Lung microvascular endothelial cell (primary cell): ENCODE data around the gene CACNA1D. TPM values are rescaled to one million over a fixed set of nuclear protein-coding genes. Genes with fewer than 3 reads are reported as not detected.

ENCODE experiments used
- DNase-seq, 2 donors: peaks; one replicate each; pipeline versions ENCODE4 v3.0.0 to v3.0.0-alpha.2; 2010; ENCODE audit warnings: low read depth in 2 of 2
- total RNA-seq: library from RNA; depleted of rRNA; stranded (reverse); fragments of >200 nt; gene quantifications from 2 replicates; pipeline ENCODE4 v1.2.1, GENCODE V29; 2014

CACNA1D gene
- total RNA-seq, 1 donor from 2014 or later, result not detected

DNA sequence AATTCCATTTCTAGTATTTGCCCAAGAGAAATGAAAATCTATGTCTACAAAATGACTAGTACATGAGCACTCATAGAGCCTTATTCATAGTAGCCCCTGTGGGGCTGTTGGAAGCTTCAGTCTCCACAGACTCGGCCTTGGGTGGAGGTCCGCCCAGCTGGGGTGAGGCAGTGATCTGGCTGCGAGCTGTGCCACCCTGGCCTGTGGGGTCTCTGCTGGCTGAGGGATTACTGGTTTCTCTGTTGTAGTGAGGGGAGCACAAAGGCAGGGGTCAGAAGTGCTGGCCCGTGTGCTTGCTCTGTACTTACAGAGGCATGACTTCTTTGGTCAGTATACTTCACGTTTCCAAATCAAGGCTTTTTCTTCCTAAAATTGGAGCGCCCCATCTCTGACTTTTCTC, 193.7 kb downstream of the CACNA1D start:
- DNase-seq, result no peak

- no peak for DNase-seq
Observed at GRCh38 chr3:53688989-53689388, 194.6 kb downstream of the CACNA1D start.

GRCh38 chr3:53689681-53690080, 195.3 kb downstream of the CACNA1D start:
- DNase-seq, result no peak

- no peak for DNase-seq
Observed at GRCh38 chr3:53690521-53690920, 196.1 kb downstream of the CACNA1D start.

- no peak for DNase-seq
Observed at GRCh38 chr3:53691349-53691748, 196.9 kb downstream of the CACNA1D start.

DNA sequence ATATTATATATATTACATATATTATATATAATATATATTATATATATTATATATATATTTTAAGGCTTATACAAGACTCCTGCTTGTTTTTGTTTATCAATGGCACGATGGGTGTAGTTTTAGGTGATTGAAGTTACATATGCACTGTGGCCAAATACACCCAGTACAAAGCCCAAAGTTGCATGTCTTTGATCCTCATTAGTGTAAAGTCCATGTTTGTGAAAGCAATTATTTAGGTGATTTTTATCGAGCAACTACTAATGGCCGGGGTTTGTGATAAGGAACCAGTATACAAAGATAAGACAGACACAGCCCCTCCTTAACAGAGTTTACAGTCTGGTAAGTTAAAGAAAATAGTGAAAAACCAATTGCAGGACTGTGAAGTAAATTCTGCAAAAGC, 197.5 kb downstream of the CACNA1D start:
- DNase-seq, result no peak

- no peak for DNase-seq
Observed at GRCh38 chr3:53693451-53693850, 199.0 kb downstream of the CACNA1D start.

DNA sequence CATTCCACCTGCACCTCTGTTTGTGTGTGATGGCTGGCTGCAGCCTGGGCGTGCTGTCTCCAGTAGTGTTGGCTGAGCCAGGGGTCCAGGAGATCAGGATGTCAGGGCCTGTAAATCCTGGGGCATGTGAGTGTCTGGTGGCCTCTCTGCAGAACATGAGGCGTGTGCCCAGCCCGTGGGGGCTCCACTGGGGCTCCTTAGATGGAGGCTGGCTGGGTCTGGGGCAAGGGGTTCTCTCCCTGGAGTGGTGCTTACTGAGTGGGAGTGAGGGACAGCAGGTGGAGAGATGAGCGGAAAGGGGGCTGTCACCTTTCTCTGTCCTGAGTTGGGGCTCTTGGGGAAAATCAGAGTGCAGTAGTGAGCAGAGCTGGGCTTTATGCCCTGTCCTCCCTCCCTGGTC, 199.6 kb downstream of the CACNA1D start:
- DNase-seq, result no peak

DNA sequence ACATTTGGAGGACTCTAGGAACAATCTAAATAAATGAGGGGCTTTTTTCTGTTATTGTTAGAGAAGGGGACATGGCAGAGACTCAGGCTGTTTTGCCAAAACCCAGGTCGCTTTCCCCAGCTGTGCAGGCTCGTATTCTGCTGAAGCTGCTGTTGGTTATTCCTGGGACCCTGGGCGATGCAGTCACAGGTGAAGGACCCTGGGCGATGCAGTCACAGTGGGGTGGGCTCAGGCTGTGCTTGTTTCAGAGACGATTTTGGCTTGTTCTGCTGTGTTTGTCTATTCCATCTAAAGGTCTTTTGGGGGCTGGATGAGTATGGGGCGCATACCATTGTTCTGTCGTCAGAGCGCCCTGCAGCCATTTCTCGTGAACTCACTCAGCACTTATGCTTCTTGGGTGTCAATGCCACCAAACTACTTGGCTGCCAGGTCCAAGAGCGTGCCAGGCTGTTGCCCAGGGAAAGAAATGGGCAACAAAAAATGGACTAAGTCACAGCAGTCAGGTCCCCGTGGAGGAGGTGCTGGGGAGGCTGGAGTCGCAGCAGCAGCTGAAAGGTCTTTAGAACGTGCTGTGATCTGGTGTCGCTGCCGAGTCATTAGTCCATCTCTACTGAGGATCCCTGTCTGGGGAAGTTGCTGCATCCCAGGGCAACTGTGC, 200.4 kb downstream of the CACNA1D start:
- DNase-seq, result no peak

- no peak for DNase-seq
Observed at GRCh38 chr3:53695324-53695690, 200.9 kb downstream of the CACNA1D start.

- no peak for DNase-seq
Observed at GRCh38 chr3:53696401-53697172, 202.2 kb downstream of the CACNA1D start.

- no peak for DNase-seq
Observed at GRCh38 chr3:53700441-53700840, 206.0 kb downstream of the CACNA1D start.

DNA sequence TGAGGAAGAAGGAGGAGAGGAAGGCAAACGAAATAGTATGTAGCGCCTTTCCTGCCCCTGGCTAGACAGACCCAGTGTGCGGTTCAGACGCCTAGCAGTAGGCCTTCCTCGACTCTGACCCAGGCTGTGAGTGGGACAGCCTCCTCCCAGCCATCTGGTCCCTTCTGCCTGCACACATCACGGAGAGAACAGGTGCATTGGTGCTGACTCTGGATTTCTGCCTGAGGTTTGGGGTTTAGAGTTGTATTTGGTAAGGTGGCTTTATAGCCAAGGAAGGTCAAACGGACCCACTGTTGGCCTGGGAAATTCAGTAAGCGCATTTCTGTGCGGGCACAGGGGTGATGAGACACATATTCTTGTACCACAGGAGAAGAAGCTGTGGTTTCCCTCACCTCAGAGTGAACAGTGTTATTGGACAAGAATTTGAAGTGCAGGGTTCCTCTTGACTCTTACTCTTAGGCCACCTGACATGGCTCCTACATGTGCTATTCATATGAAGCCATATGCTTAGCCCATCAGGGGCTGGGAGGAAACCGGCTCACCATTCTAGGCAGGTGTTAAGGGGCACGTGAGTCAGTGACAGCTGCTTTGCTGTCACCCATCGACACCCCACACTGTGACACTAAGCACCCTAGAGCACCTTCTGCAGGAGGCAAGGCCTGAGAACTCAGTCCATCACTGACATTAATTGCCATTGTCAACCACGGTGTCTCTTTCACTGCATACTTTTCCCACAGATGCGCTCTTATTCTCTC, 208.5 kb downstream of the CACNA1D start:
- no peak for DNase-seq

GRCh38 chr3:53703630-53704362, 209.4 kb downstream of the CACNA1D start:
- no peak for DNase-seq

DNA sequence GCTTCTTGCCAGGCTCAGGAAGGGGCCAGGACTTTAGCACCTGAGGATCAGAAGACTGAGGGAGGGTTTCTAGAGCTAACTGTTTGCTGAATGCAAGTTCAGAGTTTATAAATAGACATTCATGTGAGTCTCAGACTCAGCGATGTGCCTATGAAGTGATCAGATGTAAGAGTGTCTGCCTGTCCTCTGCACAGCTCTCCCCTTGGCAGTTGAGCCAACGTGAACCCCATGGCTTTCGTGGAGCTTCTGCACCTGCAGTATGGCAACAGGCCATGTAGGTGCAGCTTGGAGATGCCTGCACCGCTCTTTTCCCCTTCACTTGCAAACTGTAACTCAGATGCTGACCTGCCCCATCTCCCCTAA, 209.9 kb downstream of the CACNA1D start:
- no peak for DNase-seq

- DNase-seq, result no peak
Observed at GRCh38 chr3:53705024-53705745, 210.8 kb downstream of the CACNA1D start.

GRCh38 chr3:53705774-53706173, 211.4 kb downstream of the CACNA1D start:
- DNase-seq, result no peak

GRCh38 chr3:53707222-53707621, 212.8 kb downstream of the CACNA1D start:
- no peak for DNase-seq

GRCh38 chr3:53708001-53708621, 213.7 kb downstream of the CACNA1D start:
- no peak for DNase-seq

GRCh38 chr3:53709256-53709655, 214.8 kb downstream of the CACNA1D start:
- no peak for DNase-seq
